ENCODE data around the gene SMIM1. TPM values are rescaled to one million over a fixed set of nuclear protein-coding genes. Genes with fewer than 3 reads are reported as not detected.

Gene SMIM1
- total RNA-seq, 1 donor from 2014 or later: 2.1 TPM

- Mint-ChIP-seq H3K4me1 (ENCODE audit: unreplicated experiment) (peaks cover 15% of the 10 kb centered on the region), H3K4me3 (ENCODE audit: unreplicated experiment) (no peak overlapping the region), H3K9me3 (ENCODE audit: unreplicated experiment) (no peaks in the 10 kb centered on the region), H3K27me3 (ENCODE audit: unreplicated experiment) (peaks cover 5% of the 10 kb centered on the region), H3K36me3 (ENCODE audit: low read depth, unreplicated experiment) (peaks cover 8% of the 10 kb centered on the region), H3K27ac (ENCODE audit: unreplicated experiment) (no peak overlapping the region)
- no peak for DNase-seq (ENCODE audit: low spot score)
- TF ChIP-seq CTCF (IDR thresholded peaks at IDR 0.05; ENCODE audit: unreplicated experiment): no peak
Observed at GRCh38 chr1:3749512-3749911, 23.0 kb upstream of the SMIM1 start.

GRCh38 chr1:3750741-3751140, 21.8 kb upstream of the SMIM1 start:
- peaks cover 3% of the 10 kb centered on the region for H3K36me3 Mint-ChIP-seq (ENCODE audit: low read depth, unreplicated experiment)
- no peak for TF ChIP-seq CTCF (IDR thresholded peaks at IDR 0.05; ENCODE audit: unreplicated experiment)
- no peak overlapping the region for H3K27ac Mint-ChIP-seq (ENCODE audit: unreplicated experiment)
- no peak for DNase-seq (ENCODE audit: low spot score)
- no peaks in the 10 kb centered on the region for H3K9me3 Mint-ChIP-seq (ENCODE audit: unreplicated experiment)
- peaks cover 7% of the 10 kb centered on the region for H3K4me1 Mint-ChIP-seq (ENCODE audit: unreplicated experiment)
- no peak overlapping the region for H3K4me3 Mint-ChIP-seq (ENCODE audit: unreplicated experiment)
- H3K27me3 Mint-ChIP-seq (ENCODE audit: unreplicated experiment): peaks cover 5% of the 10 kb centered on the region

- H3K27ac Mint-ChIP-seq (ENCODE audit: unreplicated experiment): no peak within 1 kb of the TSS
- no peak for TF ChIP-seq CTCF (IDR thresholded peaks at IDR 0.05; ENCODE audit: unreplicated experiment)
- DNase-seq (ENCODE audit: low spot score): no peak
- H3K27me3 Mint-ChIP-seq (ENCODE audit: unreplicated experiment): peaks cover 1% of the 10 kb centered on the region
- no peaks in the 10 kb centered on the region for H3K36me3 Mint-ChIP-seq (ENCODE audit: low read depth, unreplicated experiment)
- no peak within 1 kb of the TSS for H3K4me3 Mint-ChIP-seq (ENCODE audit: unreplicated experiment)
- H3K9me3 Mint-ChIP-seq (ENCODE audit: unreplicated experiment): no peaks in the 10 kb centered on the region
- H3K4me1 Mint-ChIP-seq (ENCODE audit: unreplicated experiment): no peaks in the 10 kb centered on the region
Observed at GRCh38 chr1:3752400-3752945, 20.1 kb upstream of the SMIM1 start, which contains the start of gene CCDC27. Gene CCDC27 (plus strand): TSS chr1:3752450. CDS start chr1:3752482, 32 bp downstream.

- Mint-ChIP-seq H3K9me3 (ENCODE audit: unreplicated experiment) (no peaks in the 10 kb centered on the region), H3K27ac (ENCODE audit: unreplicated experiment) (no peak overlapping the region), H3K4me3 (ENCODE audit: unreplicated experiment) (no peak overlapping the region), H3K27me3 (ENCODE audit: unreplicated experiment) (peaks cover 1% of the 10 kb centered on the region), H3K4me1 (ENCODE audit: unreplicated experiment) (no peaks in the 10 kb centered on the region), H3K36me3 (ENCODE audit: low read depth, unreplicated experiment) (no peaks in the 10 kb centered on the region)
- no peak for DNase-seq (ENCODE audit: low spot score)
- no peak for TF ChIP-seq CTCF (IDR thresholded peaks at IDR 0.05; ENCODE audit: unreplicated experiment)
Observed at GRCh38 chr1:3753656-3754454, 18.7 kb upstream of the SMIM1 start.

GRCh38 chr1:3756394-3756793, 16.2 kb upstream of the SMIM1 start:
- no peak for DNase-seq (ENCODE audit: low spot score)
- peaks cover 5% of the 10 kb centered on the region for H3K27me3 Mint-ChIP-seq (ENCODE audit: unreplicated experiment)
- no peaks in the 10 kb centered on the region for H3K9me3 Mint-ChIP-seq (ENCODE audit: unreplicated experiment)
- no peak for TF ChIP-seq CTCF (IDR thresholded peaks at IDR 0.05; ENCODE audit: unreplicated experiment)
- no peak overlapping the region for H3K27ac Mint-ChIP-seq (ENCODE audit: unreplicated experiment)
- H3K4me1 Mint-ChIP-seq (ENCODE audit: unreplicated experiment): no peaks in the 10 kb centered on the region
- H3K4me3 Mint-ChIP-seq (ENCODE audit: unreplicated experiment): no peak overlapping the region
- H3K36me3 Mint-ChIP-seq (ENCODE audit: low read depth, unreplicated experiment): no peaks in the 10 kb centered on the region

Data from endothelial cell (in vitro differentiated cells).